Activated CD8-positive, alpha-beta T cell treated with anti-CD3 and anti-CD28 coated beads, Interleukin-2, amount 10 ng/mL, durations not matched to agents 7 days and 5 days (primary cell): Measurements from ENCODE around the gene SLC35F6. TPM values are rescaled to one million over a fixed set of nuclear protein-coding genes. Genes with fewer than 3 reads are reported as not detected.

Source experiments
- ATAC-seq: fragments of 150-1000 bp; cut with Tn5 transposase; one replicate; pipeline ENCODE4 v1.10.0; 2021; ENCODE audit warnings: moderate library complexity
- CTCF ChIA-PET: fragments of 350-600 bp; sonication (Branson Sonifier 250); formaldehyde crosslinking; loops from one replicate; lab custom pipeline; 2021; ENCODE audit warnings: antibody characterized with exemption; lab: Charles Lee
- POLR2A ChIA-PET: fragments of 350-600 bp; sonication (Branson Sonifier 250); formaldehyde crosslinking; loops from one replicate; lab custom pipeline; 2021; ENCODE audit warnings: antibody characterized with exemption; lab: Charles Lee
- DNase-seq: peaks from one replicate; pipeline ENCODE4 v3.0.0-alpha.2; 2020
- H3K27ac Mint-ChIP-seq: one replicate; pipeline ENCODE4 v1.8.0; 2021; ENCODE audit warnings: mild to moderate bottlenecking, mixed read lengths
- H3K27me3 Mint-ChIP-seq: one replicate; pipeline ENCODE4 v1.8.0; 2021; ENCODE audit warnings: low read depth, mixed read lengths
- H3K36me3 Mint-ChIP-seq: one replicate; pipeline ENCODE4 v1.8.0; 2021; ENCODE audit warnings: low read depth, mixed read lengths
- H3K4me1 Mint-ChIP-seq: one replicate; pipeline ENCODE4 v1.8.0; 2021; ENCODE audit warnings: low read depth, mixed read lengths
- H3K4me3 Mint-ChIP-seq: one replicate; pipeline ENCODE4 v1.8.0; 2021; ENCODE audit warnings: mild to moderate bottlenecking, mixed read lengths
- H3K9me3 Mint-ChIP-seq: one replicate; pipeline ENCODE4 v1.8.0; 2022; ENCODE audit warnings: mixed read lengths; ENCODE audit not compliant: insufficient read depth
- total RNA-seq, 2 experiments: library from RNA; stranded (reverse); gene quantifications; one replicate each; pipeline ENCODE4 v1.2.3, GENCODE V29; 2021

The SLC35F6 gene
- total RNA-seq, 2 experiments from 2014 or later: 21.0 to 21.1 TPM

DNA sequence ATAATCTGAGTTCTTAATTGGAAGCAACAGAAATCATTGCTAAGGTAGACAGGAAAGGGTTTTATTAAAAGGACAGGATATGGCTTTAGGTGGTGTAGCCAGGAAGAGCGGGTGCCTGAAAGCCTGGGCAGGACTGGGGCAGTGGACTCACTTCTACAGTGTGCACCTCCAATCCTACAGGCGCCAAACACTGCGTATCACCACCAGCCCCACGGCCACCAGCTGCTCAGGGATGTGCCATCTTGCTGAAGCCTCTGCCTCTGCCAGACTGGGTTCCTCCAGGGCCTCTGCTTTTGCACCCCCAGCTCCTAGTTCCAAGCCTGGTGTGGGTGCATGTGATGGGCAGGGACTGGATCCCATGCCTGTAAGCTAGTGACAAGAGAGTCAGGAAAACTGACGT, 54.2 kb downstream of the SLC35F6 start:
- H3K4me3 Mint-ChIP-seq: no peak overlapping the region
- POLR2A ChIA-PET: no interaction called here
- no peaks in the 10 kb centered on the region for H3K36me3 Mint-ChIP-seq
- no peak for DNase-seq
- H3K27me3 Mint-ChIP-seq: peaks cover 3% of the 10 kb centered on the region
- no peak overlapping the region for H3K27ac Mint-ChIP-seq
- ATAC-seq: no peak
- H3K4me1 Mint-ChIP-seq: no peaks in the 10 kb centered on the region
- H3K9me3 Mint-ChIP-seq: no peaks in the 10 kb centered on the region
- CTCF ChIA-PET: no interaction called here

- Mint-ChIP-seq H3K4me1 (no peaks in the 10 kb centered on the region), H3K27ac (no peak overlapping the region), H3K36me3 (no peaks in the 10 kb centered on the region), H3K9me3 (no peaks in the 10 kb centered on the region), H3K4me3 (no peak overlapping the region), H3K27me3 (peaks cover 3% of the 10 kb centered on the region)
- DNase-seq: no peak
- ChIA-PET POLR2A (no interaction called here), CTCF (no interaction called here)
- ATAC-seq: no peak
These were observed 54.9 kb downstream of the SLC35F6 start for GRCh38 chr2:26818972-26819371.

DNA sequence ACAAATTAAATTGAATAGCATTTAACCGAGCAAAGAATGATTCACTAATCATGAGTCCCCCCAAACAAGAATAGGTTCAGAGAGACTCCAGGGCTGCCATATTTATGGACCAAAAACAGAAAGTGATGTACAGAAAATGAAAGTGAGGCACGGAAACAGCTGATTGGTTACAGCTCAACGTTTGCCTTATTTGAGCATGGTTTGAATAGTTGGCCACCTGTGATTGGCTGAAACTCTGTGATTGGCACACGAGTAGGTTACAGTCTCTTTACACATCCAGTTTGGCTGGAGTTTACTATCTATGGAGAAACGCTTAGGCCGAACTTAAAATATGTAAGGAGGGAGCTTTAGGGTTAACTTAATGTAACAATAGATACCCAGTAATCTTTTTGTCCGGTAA, 56.8 kb downstream of the SLC35F6 start:
- H3K4me3 Mint-ChIP-seq: no peak overlapping the region
- CTCF ChIA-PET: interaction anchor here (1.4 kb wide), 1 partner anchor 102 kb away, joined by 4 read pairs; no protein-coding TSS in a partner anchor
- DNase-seq: no peak
- H3K27ac Mint-ChIP-seq: no peak overlapping the region
- ATAC-seq: no peak
- H3K27me3 Mint-ChIP-seq: peaks cover 3% of the 10 kb centered on the region
- H3K4me1 Mint-ChIP-seq: no peaks in the 10 kb centered on the region
- POLR2A ChIA-PET: no interaction called here
- no peaks in the 10 kb centered on the region for H3K36me3 Mint-ChIP-seq
- H3K9me3 Mint-ChIP-seq: no peaks in the 10 kb centered on the region

- ATAC-seq: no peak
- DNase-seq: no peak
- peaks cover 3% of the 10 kb centered on the region for H3K27me3 Mint-ChIP-seq
- no peaks in the 10 kb centered on the region for H3K4me1 Mint-ChIP-seq
- H3K36me3 Mint-ChIP-seq: no peaks in the 10 kb centered on the region
- ChIA-PET CTCF (interaction anchor here (0.6 to 1.6 kb wide), 2 partner anchors 23 to 1578 kb away, joined by 3 to 9 read pairs; no protein-coding TSS in a partner anchor), POLR2A (no interaction called here)
- H3K27ac Mint-ChIP-seq: no peak overlapping the region
- H3K4me3 Mint-ChIP-seq: no peak overlapping the region
- H3K9me3 Mint-ChIP-seq: no peaks in the 10 kb centered on the region
These were observed 58.8 kb downstream of the SLC35F6 start for GRCh38 chr2:26822877-26823276.

Other genes with a start within 250 kb of the SLC35F6 start
- gene CIB4, start 122.9 kb upstream of the SLC35F6 start, total RNA-seq: not detected
- gene KCNK3, start 71.6 kb upstream of the SLC35F6 start, total RNA-seq: not detected
- 10 to 100 TPM; 55.2 to 58.1 TPM for gene CENPA, start 21.8 kb downstream of the SLC35F6 start, total RNA-seq
- not detected for gene DPYSL5, start 83.8 kb downstream of the SLC35F6 start, total RNA-seq
- under 1 TPM; 0.52 to 0.95 TPM for gene MAPRE3, start 206.4 kb downstream of the SLC35F6 start, total RNA-seq